K562 (cell line): Measurements from ENCODE around the gene BICD1. TPM values are rescaled to one million over a fixed set of nuclear protein-coding genes. Genes with fewer than 3 reads are reported as not detected.
A peak's percentile ranks its signal among the peaks of the same experiment; 100 is the strongest.

ENCODE experiments used
- ATAC-seq: fragments of 200-7000 bp; cut with Tn5 transposase; 3 replicates; pipeline ENCODE4 v1.9.1; 2020; ENCODE audit warnings: moderate library complexity
- BruUV-seq: library from RNA; stranded (reverse); fragments of 400-500 nt; replicated peaks from 2 replicates; lab custom pipeline; 2021; lab: Mats Ljungman, UMichigan
- CTCF ChIA-PET: fragments of 300-600 bp; formaldehyde crosslinking; extraction: SDS; loops from one replicate; lab custom pipeline; 2021; ENCODE audit warnings: low intra/inter-chr PET ratio; lab: Yijun Ruan, JAX
- POLR2A ChIA-PET: fragments of 300-600, 350-650 bp; sonication (Branson Sonifier 250); formaldehyde crosslinking; extraction: SDS; loops from one replicate; lab custom pipeline; 2021; ENCODE audit warnings: antibody characterized with exemption, inconsistent platforms; lab: Yijun Ruan, JAX
- DNase-seq, 4 experiments: peaks; one replicate each; pipeline versions ENCODE4 v3.0.0 to v3.0.0-alpha.2; 2011 to 2018; ENCODE audit warnings: low spot score in 3 of 4, mixed read lengths in 3 of 4; ENCODE audit errors: extremely low read depth in 1 of 4
- FAIRE-seq: peaks from 2 replicates; lab custom pipeline; 2011; peaks lifted over from hg19 to GRCh38; lab: Jason Lieb, UNC
- H2AFZ ChIP-seq: 2 replicates; pipeline ENCODE4 v1.6.0; 2011; ENCODE audit warnings: low read depth, low read length, control low read depth, inconsistent platforms
- H3K27ac ChIP-seq: fragments of 200-600 bp; 3 replicates; pipeline ENCODE4 v1.8.0; 2011; ENCODE audit warnings: low read depth, mild to moderate bottlenecking, control low read depth, inconsistent platforms, low read length, moderate library complexity, mixed read lengths; ENCODE audit errors: extremely low read depth
- H3K27me3 ChIP-seq, 2 experiments: fragments of 300-600 bp in 1 of 2; 2 replicates in 1 of 2; 3 replicates in 1 of 2; pipeline versions ENCODE4 v1.6.0 to v1.8.0; 2011; ENCODE audit warnings: inconsistent platforms in 2 of 2, low read length in 2 of 2, mild to moderate bottlenecking in 1 of 2, mixed read lengths in 1 of 2, moderate library complexity in 1 of 2; ENCODE audit not compliant: control insufficient read depth in 2 of 2, insufficient read depth in 2 of 2
- H3K36me3 ChIP-seq: fragments of 300-600 bp; 3 replicates; pipeline ENCODE4 v1.8.0; 2011; ENCODE audit warnings: mild to moderate bottlenecking, low read length, inconsistent platforms; ENCODE audit not compliant: control insufficient read depth, insufficient read depth
- H3K4me1 ChIP-seq, 2 experiments: fragments of 200-600 bp in 1 of 2; replicated peaks in 1 of 2; 2 replicates in 1 of 2; 3 replicates in 1 of 2; pipeline versions ENCODE4 v1.5.1 to v1.8.0; 2011; ENCODE audit warnings: inconsistent platforms in 2 of 2, low read length in 2 of 2, mild to moderate bottlenecking in 1 of 2, mixed read lengths in 1 of 2, moderate library complexity in 1 of 2; ENCODE audit not compliant: control insufficient read depth in 2 of 2, insufficient read depth in 2 of 2
- H3K4me2 ChIP-seq: 2 replicates; pipeline ENCODE4 v1.6.1; 2011; ENCODE audit warnings: low read length, control low read depth, inconsistent platforms, mixed read lengths; ENCODE audit not compliant: insufficient read depth
- H3K4me3 ChIP-seq: fragments of 200-600 bp; sonication (generic), shearing (Covaris generic); 2 replicates; pipeline ENCODE4 v1.5.1; 2016; ENCODE audit warnings: control low read depth, inconsistent platforms
- H3K79me2 ChIP-seq: fragments of 200-600 bp; 3 replicates; pipeline ENCODE4 v1.8.0; 2011; ENCODE audit warnings: low read length, inconsistent platforms; ENCODE audit not compliant: control insufficient read depth, insufficient read depth
- H3K9ac ChIP-seq, 2 experiments: 2 replicates each; pipeline versions ENCODE4 v1.6.0 to v1.6.1; 2011; ENCODE audit warnings: low read depth in 2 of 2, low read length in 2 of 2, control low read depth in 1 of 2, inconsistent platforms in 1 of 2, mild to moderate bottlenecking in 1 of 2, mixed read lengths in 1 of 2; ENCODE audit not compliant: insufficient read depth in 1 of 2
- H3K9me1 ChIP-seq: one replicate; pipeline ENCODE4 v1.6.0; 2011; ENCODE audit warnings: inconsistent platforms, mild to moderate bottlenecking, low read length, moderate library complexity; ENCODE audit not compliant: control insufficient read depth, insufficient read depth
- H3K9me3 ChIP-seq: replicated peaks from 2 replicates; pipeline ENCODE4 v1.5.1; 2011; ENCODE audit warnings: low read depth, low read length, inconsistent platforms; ENCODE audit not compliant: control insufficient read depth, insufficient read depth
- H4K20me1 ChIP-seq: replicated peaks from 2 replicates; pipeline ENCODE4 v1.6.1; 2011; ENCODE audit warnings: low read length, inconsistent platforms, mixed read lengths; ENCODE audit not compliant: control insufficient read depth, insufficient read depth
- C11orf30 ChIP-seq: fragments of 450-650 bp; IDR thresholded peaks from 2 replicates; pipeline ENCODE4 v1.6.1; 2016; ENCODE audit warnings: low read depth, mild to moderate bottlenecking
- CBX5 ChIP-seq: IDR thresholded peaks from 2 replicates; pipeline ENCODE4 v1.6.1; 2014; ENCODE audit warnings: low read depth, borderline replicate concordance
- GATAD2A ChIP-seq: fragments of 450-650 bp; IDR thresholded peaks from 2 replicates; pipeline ENCODE4 v1.6.1; 2017
- GTF2A2 ChIP-seq: IDR thresholded peaks from 2 replicates; pipeline ENCODE4 v1.6.1; 2016; ENCODE audit warnings: mild to moderate bottlenecking, missing genetic modification characterization, missing compliant biosample characterization
- MAZ ChIP-seq, 2 experiments: fragments of 450-650 bp in 1 of 2; sonication (generic) in 1 of 2; formaldehyde crosslinking; IDR thresholded peaks in 1 of 2; conservative IDR thresholded peaks in 1 of 2; 2 replicates each; pipeline versions ENCODE4 v1.4.0 to v1.5.0; 2020; ENCODE audit warnings: mild to moderate bottlenecking in 1 of 2, missing genetic modification reagents in 1 of 2
- MED1 ChIP-seq: sonication (generic); formaldehyde crosslinking; IDR thresholded peaks from 2 replicates; pipeline ENCODE4 v1.8.1; 2023; ENCODE audit warnings: missing genetic modification reagents, borderline replicate concordance
- MTA3 ChIP-seq: fragments of 450-650 bp; formaldehyde crosslinking; IDR thresholded peaks from 2 replicates; pipeline ENCODE4 v1.6.1; 2017; ENCODE audit warnings: mild to moderate bottlenecking, borderline replicate concordance
- POLR2AphosphoS2 ChIP-seq: IDR thresholded peaks from 2 replicates; pipeline ENCODE4 v1.6.1; 2012; ENCODE audit warnings: low read length, improper control_type of control experiment
- PREB ChIP-seq: sonication (generic); formaldehyde crosslinking; IDR thresholded peaks from 2 replicates; pipeline ENCODE4 v1.8.1; 2023; ENCODE audit warnings: mild to moderate bottlenecking, missing genetic modification reagents
- RNF2 ChIP-seq: sonication (generic); IDR thresholded peaks from 2 replicates; pipeline ENCODE4 v1.6.1; 2016
- SMC3 ChIP-seq: conservative IDR thresholded peaks from 2 replicates; pipeline ENCODE4 v1.6.1; 2011; ENCODE audit warnings: low read depth, low read length, improper control_type of control experiment; ENCODE audit not compliant: insufficient read depth
- TRIM28 ChIP-seq: fragments of 450-650 bp; IDR thresholded peaks from 2 replicates; pipeline ENCODE4 v1.6.1; 2017
- ZBED1 ChIP-seq: IDR thresholded peaks from 2 replicates; pipeline ENCODE4 v1.6.1; 2014
- ZNF146 ChIP-seq: IDR thresholded peaks from one replicate; pipeline ENCODE4 v1.6.1; 2018; ENCODE audit warnings: missing compliant biosample characterization; ENCODE audit not compliant: unreplicated experiment
- ZNF212 ChIP-seq: fragments of 450-650 bp; formaldehyde crosslinking; IDR thresholded peaks from 2 replicates; pipeline ENCODE4 v1.4.0; 2020; ENCODE audit warnings: mild to moderate bottlenecking
- ZNF316 ChIP-seq: fragments of 450-650 bp; IDR thresholded peaks from 2 replicates; pipeline ENCODE4 v1.6.1; 2016
- ZNF384 ChIP-seq: IDR thresholded peaks from 2 replicates; pipeline ENCODE4 v1.6.1; 2012; ENCODE audit warnings: low read depth, low read length, improper control_type of control experiment
- ZNF511 ChIP-seq: sonication (generic); formaldehyde crosslinking; IDR thresholded peaks from 2 replicates; pipeline ENCODE4 v1.8.0; 2022; ENCODE audit warnings: mild to moderate bottlenecking, missing genetic modification reagents
- ZNF668 ChIP-seq: fragments of 250-450 bp; sonication (Bioruptor Pico); IDR thresholded peaks from 2 replicates; pipeline ENCODE4 v1.8.0; 2022; ENCODE audit warnings: mild to moderate bottlenecking, inconsistent platforms
- WGBS: fragments of 100-300 bp; shearing (Covaris generic); methylation state at CpG from one replicate; pipeline ENCODE4 v1.1.6; 2016; ENCODE audit warnings: low coverage, mixed read lengths; ENCODE audit not compliant: insufficient coverage; ENCODE audit errors: missing lambda C conversion rate; 5-methylcytosine and 5-hydroxymethylcytosine counted together
- in situ Hi-C: fragments of 300-500 bp; cut with MboI; formaldehyde crosslinking; loops from 4 replicates; pipeline ENCODE4 v1.15.0; 2018; ENCODE audit warnings: inconsistent platforms, mixed read lengths
- intact Hi-C: fragments of 100-400 bp; cut with micrococcal nuclease; formaldehyde crosslinking; loops from 2 replicates; pipeline ENCODE4 v1.14.2; 2022
- polyA plus RNA-seq, 8 experiments: library from polyadenylated mRNA; depleted of rRNA in 4 of 8; stranded (reverse) in 5 of 8; unstranded in 3 of 8; fragments of >200 nt; fragmentation: Nextera tagmentation in 2 of 8; fragmentation: Illumina TruSeq in 1 of 8; extraction: Ambion mirVana in 2 of 8; extraction: Trizol in 1 of 8; gene quantifications; 2 replicates each; pipeline versions ENCODE4 v1.2.1 to v1.2.3, GENCODE V29; 2011 to 2014; ENCODE audit warnings: inconsistent platforms in 1 of 8, missing spikeins in 1 of 8
- total RNA-seq, 7 experiments: library from RNA; depleted of rRNA in 6 of 7; stranded (reverse); fragments of >200 nt in 6 of 7; fragmentation: Illumina TruSeq in 2 of 7; extraction: Trizol in 2 of 7; gene quantifications; 2 replicates each; pipeline versions ENCODE4 v1.2.1 to v1.2.3, GENCODE V29; 2011 to 2021; ENCODE audit warnings: low replicate concordance in 1 of 7

Gene BICD1
- total and polyA plus RNA-seq, 9 of the 15 experiments (the other 6 are each of a cell fraction or from before 2014, with no cell fraction given), result 3.5 to 21.1 (median 12.5) TPM

GRCh38 chr12:32377344-32378055 lies 270.9 kb downstream of the BICD1 start:
- BruUV-seq, result no TSS peak
- FAIRE-seq (no peak), DNase-seq (no peak), ATAC-seq (no peak; the same call in 2 of the 3 replicates)
- 2% methylated on average over 12 of the region's 12 CpGs for WGBS
- peaks cover 0 to 4% of the 10 kb centered on the region in 2 experiments; a peak in 1 of 5 replicates for H3K4me1 ChIP-seq
- H3K4me2 ChIP-seq, result peak overlapping the region; percentile 9; the same call in 1 of the 2 replicates
- H3K36me3 ChIP-seq, result no peaks in the 10 kb centered on the region
- H3K9ac ChIP-seq, result peak overlapping the region in 1 of 2 experiments; percentile 17; a peak in 1 of 4 replicates
- H3K9me1 ChIP-seq, result no peaks in the 10 kb centered on the region
- in situ Hi-C loops, result no loop called here
- ChIA-PET POLR2A (interaction anchor here (0.6 kb wide), 1 partner anchor 1039 kb away, joined by 3 read pairs; no protein-coding TSS in a partner anchor), CTCF (no interaction called here)
- no peak overlapping the region for H3K4me3 ChIP-seq
- peak overlapping the region; percentile 69 for H2AFZ ChIP-seq
- H3K27ac ChIP-seq, result no peak overlapping the region
- intact Hi-C loops, result no loop called here
- no peaks in the 10 kb centered on the region for H4K20me1 ChIP-seq
- TF ChIP-seq C11orf30, result peak; percentile 37; the same call in 1 of the 2 replicates
- no peak for TF ChIP-seq ZNF511 (CRISPR knock-in tag)
- TF ChIP-seq MTA3, result no peak
- 0 out of 2 replicates have a peak, but pooled peaks have one; percentile 15 for TF ChIP-seq ZNF384
- no peak for TF ChIP-seq CBX5
- TF ChIP-seq ZNF316, result peak; percentile 42; the same call in 1 of the 2 replicates
- TF ChIP-seq ZBED1, result no peak
- 0 out of 2 replicates have a peak, but pooled peaks have one; percentile 10 for TF ChIP-seq RNF2
- TF ChIP-seq POLR2AphosphoS2, result no peak
- no peak for TF ChIP-seq MAZ (CRISPR knock-in tag; conservative IDR thresholded peaks at IDR 0.05 in 1 of 2, IDR thresholded peaks at IDR 0.05 in 1 of 2)
- TF ChIP-seq GTF2A2 (tag), result no peak
- TF ChIP-seq ZNF668 (CRISPR knock-in tag), result no peak
- TF ChIP-seq MED1 (CRISPR knock-in tag), result no peak
- no peak for TF ChIP-seq ZNF146 (CRISPR knock-in tag)
- no peak for TF ChIP-seq TRIM28
- no peak for TF ChIP-seq PREB (CRISPR knock-in tag)
- no peak for TF ChIP-seq ZNF212 (CRISPR knock-in tag)
- TF ChIP-seq GATAD2A, result no peak
- TF ChIP-seq SMC3, result no peak
- TF ChIP-seq, all 486 proteins: peak for 4
- Histone ChIP-seq H3K27me3 (no peaks in the 10 kb centered on the region), H3K9me3 (no peaks in the 10 kb centered on the region), H3K79me2 (no peaks in the 10 kb centered on the region)
